Keratinocyte (primary cell): ENCODE measurements around the gene VOPP1. TPM values are rescaled to one million over a fixed set of nuclear protein-coding genes. Genes with fewer than 3 reads are reported as not detected.

Experiments
- DNase-seq: peaks from one replicate; pipeline ENCODE4 v3.0.0-alpha.2; 2011; ENCODE audit warnings: low read depth, missing footprints, low spot score
- FAIRE-seq: peaks from 2 replicates; lab custom pipeline; 2011; peaks lifted over from hg19 to GRCh38; lab: Jason Lieb, UNC
- H2AFZ ChIP-seq: 2 replicates; pipeline ENCODE4 v1.6.0; 2012; ENCODE audit warnings: low read length, control low read depth, inconsistent platforms; ENCODE audit not compliant: control insufficient read depth
- H3K27ac ChIP-seq: 2 replicates; pipeline ENCODE4 v1.5.1; 2011; ENCODE audit warnings: low read length; ENCODE audit not compliant: control insufficient read depth, insufficient read depth
- H3K27me3 ChIP-seq: 3 replicates; pipeline ENCODE4 v1.6.0; 2011; ENCODE audit warnings: low read length; ENCODE audit not compliant: control insufficient read depth, insufficient read depth; ENCODE audit errors: extremely low read depth
- H3K36me3 ChIP-seq, 2 experiments: 2 replicates in 1 of 2; 3 replicates in 1 of 2; pipeline ENCODE4 v1.5.1; 2011; ENCODE audit warnings: low read length in 2 of 2, mild to moderate bottlenecking in 1 of 2; ENCODE audit not compliant: control insufficient read depth in 2 of 2, insufficient read depth in 2 of 2; ENCODE audit errors: extremely low read depth in 1 of 2
- H3K4me1 ChIP-seq: 3 replicates; pipeline ENCODE4 v1.5.1; 2011; ENCODE audit warnings: low read length; ENCODE audit not compliant: control insufficient read depth, insufficient read depth; ENCODE audit errors: extremely low read depth
- H3K4me2 ChIP-seq: 3 replicates; pipeline ENCODE4 v1.6.0; 2011; ENCODE audit warnings: low read depth, low read length; ENCODE audit not compliant: control insufficient read depth, insufficient read depth; ENCODE audit errors: extremely low read depth
- H3K4me3 ChIP-seq, 3 experiments: fragments of 200-600 bp in 1 of 3; sonication (generic) in 1 of 3; 2 replicates in 2 of 3; 3 replicates in 1 of 3; pipeline ENCODE4 v1.5.1; 2011 to 2016; ENCODE audit warnings: low read length in 3 of 3, mild to moderate bottlenecking in 3 of 3, control low read depth in 2 of 3, inconsistent platforms in 1 of 3, low read depth in 1 of 3, mixed read lengths in 1 of 3, mixed run types in 1 of 3, moderate library complexity in 1 of 3; ENCODE audit not compliant: control insufficient read depth in 2 of 3, insufficient read depth in 2 of 3; ENCODE audit errors: extremely low read depth in 1 of 3
- H3K79me2 ChIP-seq: 2 replicates; pipeline ENCODE4 v1.6.0; 2012; ENCODE audit warnings: low read length; ENCODE audit not compliant: control insufficient read depth, insufficient read depth
- H3K9ac ChIP-seq: 3 replicates; pipeline ENCODE4 v1.6.0; 2011; ENCODE audit warnings: low read length; ENCODE audit not compliant: control insufficient read depth, insufficient read depth; ENCODE audit errors: extremely low read depth
- H3K9me1 ChIP-seq: 3 replicates; pipeline ENCODE4 v1.6.0; 2011; ENCODE audit warnings: low read length; ENCODE audit not compliant: control insufficient read depth, insufficient read depth; ENCODE audit errors: extremely low read depth
- H3K9me3 ChIP-seq: 2 replicates; pipeline ENCODE4 v1.5.1; 2012; ENCODE audit warnings: low read depth, low read length; ENCODE audit not compliant: control insufficient read depth
- H4K20me1 ChIP-seq: 3 replicates; pipeline ENCODE4 v1.6.0; 2011; ENCODE audit warnings: low read length; ENCODE audit not compliant: control insufficient read depth, insufficient read depth; ENCODE audit errors: extremely low read depth
- EZH2 ChIP-seq: IDR thresholded peaks from one replicate; pipeline ENCODE4 v1.6.1; 2012; ENCODE audit warnings: inconsistent platforms, mild to moderate bottlenecking, low read length, moderate library complexity
- dilution Hi-C: fragments of 300-500 bp; cut with MboI; formaldehyde crosslinking; loops from one replicate; pipeline ENCODE4 v1.7.0; 2020; ENCODE audit warnings: low sequenced_read_pairs; ENCODE audit not compliant: extremely low pct_ligation_motif_present
- polyA plus RNA-seq, 5 experiments: library from polyadenylated mRNA; depleted of rRNA in 3 of 5; stranded (reverse) in 3 of 5; stranded (forward) in 1 of 5; unstranded in 1 of 5; fragments of >200 nt; gene quantifications; 1 replicate in 1 of 5; 2 replicates in 3 of 5; 3 replicates in 1 of 5; pipeline versions ENCODE4 v1.2.1 to v1.2.3, GENCODE V29; 2011 to 2012; ENCODE audit warnings: missing spikeins in 2 of 5, low read depth in 1 of 5, low replicate concordance in 1 of 5
- TF ChIP-seq, protein P1 (sequence below), 3 experiments: IDR thresholded peaks in 1 of 3; conservative IDR thresholded peaks in 1 of 3; optimal IDR thresholded peaks in 1 of 3; 2 replicates in 2 of 3; 3 replicates in 1 of 3; pipeline versions ENCODE3 to v1.5.1; 2011; ENCODE audit warnings: low read length in 3 of 3, mild to moderate bottlenecking in 3 of 3, moderate library complexity in 2 of 3, control low read depth in 1 of 3, inconsistent platforms in 1 of 3; ENCODE audit not compliant: insufficient read depth in 2 of 3; ENCODE audit errors: extremely low read depth in 1 of 3

Gene VOPP1
- polyA plus RNA-seq, 1 donor (not counting 4 experiments of a cell fraction or from before 2014, with no cell fraction given) = 49.2 TPM

DNA sequence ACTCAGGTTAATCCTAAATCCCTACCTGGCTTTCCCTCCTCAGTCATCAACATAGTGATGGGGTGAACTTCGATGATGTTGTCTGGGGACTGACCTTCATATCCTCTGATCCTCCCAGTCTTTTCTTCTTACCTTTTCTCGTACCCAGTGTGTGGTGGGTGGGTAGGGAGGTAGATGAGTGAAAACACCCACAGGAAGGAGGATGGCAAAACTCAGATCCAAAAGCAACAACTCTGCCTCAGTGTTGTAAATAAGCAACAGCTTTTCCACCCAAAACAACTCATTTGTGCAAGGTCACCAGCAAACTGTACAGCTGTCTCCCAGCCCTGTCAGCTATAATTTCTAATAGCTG is 38.6 kb downstream of the VOPP1 start:
- peaks cover 81% of the 10 kb centered on the region for H3K79me2 ChIP-seq
- no peaks in the 10 kb centered on the region for H3K27me3 ChIP-seq
- H3K9me3 ChIP-seq = no peaks in the 10 kb centered on the region
- no peak for FAIRE-seq
- H3K27ac ChIP-seq = peak overlapping the region; percentile 42
- peak overlapping the region; percentile 0 for H3K4me2 ChIP-seq
- TF ChIP-seq EZH2 = no peak
- TF ChIP-seq, protein P1, sequence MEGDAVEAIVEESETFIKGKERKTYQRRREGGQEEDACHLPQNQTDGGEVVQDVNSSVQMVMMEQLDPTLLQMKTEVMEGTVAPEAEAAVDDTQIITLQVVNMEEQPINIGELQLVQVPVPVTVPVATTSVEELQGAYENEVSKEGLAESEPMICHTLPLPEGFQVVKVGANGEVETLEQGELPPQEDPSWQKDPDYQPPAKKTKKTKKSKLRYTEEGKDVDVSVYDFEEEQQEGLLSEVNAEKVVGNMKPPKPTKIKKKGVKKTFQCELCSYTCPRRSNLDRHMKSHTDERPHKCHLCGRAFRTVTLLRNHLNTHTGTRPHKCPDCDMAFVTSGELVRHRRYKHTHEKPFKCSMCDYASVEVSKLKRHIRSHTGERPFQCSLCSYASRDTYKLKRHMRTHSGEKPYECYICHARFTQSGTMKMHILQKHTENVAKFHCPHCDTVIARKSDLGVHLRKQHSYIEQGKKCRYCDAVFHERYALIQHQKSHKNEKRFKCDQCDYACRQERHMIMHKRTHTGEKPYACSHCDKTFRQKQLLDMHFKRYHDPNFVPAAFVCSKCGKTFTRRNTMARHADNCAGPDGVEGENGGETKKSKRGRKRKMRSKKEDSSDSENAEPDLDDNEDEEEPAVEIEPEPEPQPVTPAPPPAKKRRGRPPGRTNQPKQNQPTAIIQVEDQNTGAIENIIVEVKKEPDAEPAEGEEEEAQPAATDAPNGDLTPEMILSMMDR (optimal IDR thresholded peaks at IDR 0.05 in 1 of 3, IDR thresholded peaks at IDR 0.05 in 1 of 3, conservative IDR thresholded peaks at IDR 0.05 in 1 of 3; ENCODE audit: extremely low read depth in 1 of 3, insufficient read depth in 2 of 3, low read length in 3 of 3) = no peak
- peaks cover 28% of the 10 kb centered on the region for H4K20me1 ChIP-seq
- H3K4me3 ChIP-seq = no peak overlapping the region
- no peaks in the 10 kb centered on the region for H3K9me1 ChIP-seq
- no peak for DNase-seq
- peaks cover 45% of the 10 kb centered on the region for H3K4me1 ChIP-seq
- dilution Hi-C loops = no loop called here
- no peaks in the 10 kb centered on the region for H3K36me3 ChIP-seq
- peak overlapping the region; percentile 0 for H3K9ac ChIP-seq
- H2AFZ ChIP-seq = no peak overlapping the region

DNA sequence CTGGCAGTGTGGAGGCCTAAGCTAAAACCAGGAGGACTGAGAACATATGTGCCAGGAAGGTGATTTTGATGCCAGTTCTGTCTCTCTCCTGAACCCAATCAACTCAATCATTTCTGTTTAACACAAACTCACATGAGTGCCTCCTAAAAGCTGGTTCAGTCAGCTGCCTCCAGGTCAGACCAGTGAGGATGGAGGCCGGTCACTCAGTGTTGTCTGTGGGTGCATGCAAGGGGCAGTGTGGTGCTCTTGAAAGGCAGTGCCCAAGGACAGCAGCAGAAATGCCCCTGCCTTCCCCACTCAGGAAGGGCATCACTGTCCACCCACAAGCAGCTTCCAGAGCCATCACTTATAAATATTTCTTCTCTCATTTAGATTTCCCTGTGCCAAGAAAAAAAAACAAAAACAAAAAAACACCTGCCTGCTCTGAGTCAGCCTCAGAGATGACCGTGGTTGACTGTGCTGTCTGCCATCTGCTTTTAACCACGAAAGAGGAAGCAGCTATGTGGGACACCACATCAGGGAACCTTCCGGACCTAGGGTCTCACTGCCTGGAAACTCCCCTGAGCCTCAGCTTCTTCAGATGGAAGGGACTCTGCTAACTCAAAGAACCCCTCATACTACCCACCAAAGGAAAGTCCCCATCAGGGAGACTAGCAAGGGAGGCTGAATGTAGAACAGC is 39.1 kb downstream of the VOPP1 start:
- no peak for DNase-seq
- H2AFZ ChIP-seq = no peak overlapping the region
- H3K9me1 ChIP-seq = no peaks in the 10 kb centered on the region
- H3K9me3 ChIP-seq = no peaks in the 10 kb centered on the region
- H3K4me3 ChIP-seq = no peak overlapping the region
- peaks cover 79% of the 10 kb centered on the region for H3K79me2 ChIP-seq
- H3K27me3 ChIP-seq = no peaks in the 10 kb centered on the region
- H4K20me1 ChIP-seq = peaks cover 28% of the 10 kb centered on the region
- no peak overlapping the region for H3K4me2 ChIP-seq
- no peak for TF ChIP-seq EZH2
- TF ChIP-seq, protein P1 (optimal IDR thresholded peaks at IDR 0.05 in 1 of 3, IDR thresholded peaks at IDR 0.05 in 1 of 3, conservative IDR thresholded peaks at IDR 0.05 in 1 of 3; ENCODE audit: extremely low read depth in 1 of 3, insufficient read depth in 2 of 3, low read length in 3 of 3) = no peak
- peak overlapping the region; percentile 42 for H3K27ac ChIP-seq
- H3K4me1 ChIP-seq = peaks cover 41% of the 10 kb centered on the region
- dilution Hi-C loops = no loop called here
- H3K9ac ChIP-seq = peak overlapping the region; percentile 0
- H3K36me3 ChIP-seq = no peaks in the 10 kb centered on the region
- peak; percentile 49 for FAIRE-seq
